CD14-positive monocyte (primary cell): Measurements from ENCODE around the gene GREB1L. TPM values are rescaled to one million over a fixed set of nuclear protein-coding genes. Genes with fewer than 3 reads are reported as not detected.

ENCODE experiments used
- DNase-seq, 3 donors: peaks; one replicate each; pipeline ENCODE4 v3.0.0-alpha.2; 2011 to 2022
- H2AFZ ChIP-seq: 2 replicates; pipeline ENCODE4 v1.6.0; 2012; ENCODE audit warnings: mild to moderate bottlenecking, low read depth, low read length, inconsistent platforms; ENCODE audit not compliant: insufficient read depth, poor library complexity, severe bottlenecking
- H3K27ac ChIP-seq, 2 donors: 1 replicate in 1 of 2; 2 replicates in 1 of 2; pipeline ENCODE4 v1.5.1; 2012 to 2013; ENCODE audit warnings: low read length in 2 of 2, control low read depth in 1 of 2, inconsistent platforms in 1 of 2, low read depth in 1 of 2, mild to moderate bottlenecking in 1 of 2
- H3K27me3 ChIP-seq, 2 donors: one replicate each; pipeline versions ENCODE4 v1.6.0 to v1.6.1; 2011 to 2013; ENCODE audit warnings: low read length in 2 of 2; ENCODE audit not compliant: control insufficient read depth in 2 of 2, insufficient read depth in 2 of 2
- H3K36me3 ChIP-seq, 2 donors: replicated peaks in 1 of 2; 1 replicate in 1 of 2; 2 replicates in 1 of 2; pipeline versions ENCODE4 v1.5.1 to v1.6.1; 2012 to 2013; ENCODE audit warnings: low read length in 2 of 2, control low read depth in 1 of 2, inconsistent platforms in 1 of 2, mild to moderate bottlenecking in 1 of 2; ENCODE audit not compliant: insufficient read depth in 2 of 2, control insufficient read depth in 1 of 2
- H3K4me1 ChIP-seq, 2 donors: 1 replicate in 1 of 2; 2 replicates in 1 of 2; pipeline versions ENCODE4 v1.5.1 to v1.6.1; 2012 to 2013; ENCODE audit warnings: low read length in 2 of 2, control low read depth in 1 of 2, inconsistent platforms in 1 of 2, mild to moderate bottlenecking in 1 of 2, moderate library complexity in 1 of 2; ENCODE audit not compliant: insufficient read depth in 2 of 2, control insufficient read depth in 1 of 2
- H3K4me2 ChIP-seq: replicated peaks from 2 replicates; pipeline ENCODE3; 2012; ENCODE audit warnings: low read length, moderate library complexity, mild to moderate bottlenecking; ENCODE audit not compliant: poor library complexity, severe bottlenecking; ENCODE audit errors: extremely low read depth
- H3K4me3 ChIP-seq, 3 experiments: fragments of 200-600 bp in 1 of 3; sonication (generic) in 1 of 3; replicated peaks in 1 of 3; 1 replicate in 2 of 3; 2 replicates in 1 of 3; pipeline ENCODE4 v1.5.1; 2011 to 2013; ENCODE audit warnings: low read length in 3 of 3, mild to moderate bottlenecking in 3 of 3, control low read depth in 2 of 3, low read depth in 2 of 3, inconsistent platforms in 1 of 3, moderate library complexity in 1 of 3
- H3K79me2 ChIP-seq: 2 replicates; pipeline ENCODE4 v1.6.0; 2012; ENCODE audit warnings: mild to moderate bottlenecking, control low read depth, inconsistent platforms, low read length, moderate library complexity; ENCODE audit not compliant: insufficient read depth
- H3K9ac ChIP-seq: 2 replicates; pipeline ENCODE4 v1.6.0; 2017; ENCODE audit warnings: low read length, mild to moderate bottlenecking; ENCODE audit not compliant: insufficient read depth, poor library complexity, severe bottlenecking
- H3K9me3 ChIP-seq, 2 donors: replicated peaks in 1 of 2; 1 replicate in 1 of 2; 2 replicates in 1 of 2; pipeline versions ENCODE4 v1.5.1 to v1.6.1; 2012 to 2013; ENCODE audit warnings: low read length in 2 of 2, control low read depth in 1 of 2; ENCODE audit not compliant: control insufficient read depth in 1 of 2, insufficient read depth in 1 of 2
- H4K20me1 ChIP-seq: 2 replicates; pipeline ENCODE4 v1.6.0; 2012; ENCODE audit warnings: mild to moderate bottlenecking, low read length, control low read depth, moderate library complexity; ENCODE audit not compliant: insufficient read depth
- H3K27ac Mint-ChIP-seq, 7 donors: one replicate each; pipeline ENCODE4 v1.8.0; 2020; ENCODE audit warnings: mild to moderate bottlenecking in 7 of 7, mixed read lengths in 7 of 7, moderate library complexity in 6 of 7, inconsistent platforms in 2 of 7
- H3K27me3 Mint-ChIP-seq, 3 donors: one replicate each; pipeline ENCODE4 v1.8.0; 2021 to 2022; ENCODE audit warnings: low read depth in 3 of 3, mild to moderate bottlenecking in 3 of 3, mixed read lengths in 3 of 3, moderate library complexity in 3 of 3, inconsistent platforms in 1 of 3
- H3K36me3 Mint-ChIP-seq, 2 donors: one replicate each; pipeline ENCODE4 v1.8.0; 2020; ENCODE audit warnings: mixed read lengths in 2 of 2, inconsistent platforms in 1 of 2, mild to moderate bottlenecking in 1 of 2
- H3K4me1 Mint-ChIP-seq: one replicate; pipeline ENCODE4 v1.8.0; 2020; ENCODE audit warnings: mild to moderate bottlenecking, mixed read lengths
- H3K4me3 Mint-ChIP-seq, 2 donors: one replicate each; pipeline ENCODE4 v1.8.0; 2020; ENCODE audit warnings: mild to moderate bottlenecking in 2 of 2, mixed read lengths in 2 of 2, moderate library complexity in 1 of 2
- H3K9me3 Mint-ChIP-seq, 7 donors: one replicate each; pipeline ENCODE4 v1.8.0; 2020 to 2022; ENCODE audit warnings: mixed read lengths in 7 of 7, mild to moderate bottlenecking in 6 of 7, moderate library complexity in 6 of 7, inconsistent platforms in 2 of 7
- WGBS: methylation state at CpG from one replicate; pipeline ENCODE4 v1.1.5; 2013; ENCODE audit warnings: missing lambda C conversion rate; ENCODE audit not compliant: insufficient coverage; 5-methylcytosine and 5-hydroxymethylcytosine counted together
- intact Hi-C, 2 donors: fragments of 100-400 bp; cut with micrococcal nuclease; formaldehyde crosslinking; loops; one replicate each; pipeline versions ENCODE4 v1.15.0 to v1.15.1; 2023
- polyA plus RNA-seq, 3 donors: library from polyadenylated mRNA; depleted of rRNA in 1 of 3; unstranded in 2 of 3; stranded (reverse) in 1 of 3; fragments of 300-500 nt in 2 of 3; fragments of >200 nt in 1 of 3; fragmentation: Illumina TruSeq in 2 of 3; gene quantifications; 1 replicate in 2 of 3; 2 replicates in 1 of 3; pipeline ENCODE4 v1.2.3, GENCODE V29; 2012 to 2021
- TF ChIP-seq, protein P1 (sequence below): fragments of 200-600 bp; IDR thresholded peaks from one replicate; pipeline ENCODE4 v1.8.0; 2022; ENCODE audit warnings: antibody characterized with exemption, mild to moderate bottlenecking

Gene GREB1L
- polyA plus RNA-seq, 3 donors, result 0.02 to 0.03 TPM; not detected in 1

DNA sequence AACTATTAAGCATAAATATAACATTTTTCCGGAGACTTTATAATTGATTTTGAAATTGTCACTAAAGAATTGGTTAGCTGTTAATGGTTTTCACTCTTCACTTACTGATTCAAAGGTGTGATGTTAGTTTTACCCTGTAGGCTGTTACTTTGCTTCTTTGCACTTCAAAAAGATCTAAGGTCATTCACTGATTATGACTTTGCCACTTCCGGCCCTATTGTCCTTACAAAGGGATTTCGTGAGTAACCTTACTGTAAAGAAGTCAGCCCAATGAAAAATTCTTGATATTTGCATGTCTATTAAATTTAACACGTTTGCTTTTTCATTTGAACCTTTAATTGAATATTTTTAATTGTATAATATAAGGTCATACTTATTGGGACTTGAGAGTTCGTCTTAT is 61.4 kb downstream of the GREB1L start:
- TF ChIP-seq, protein P1, sequence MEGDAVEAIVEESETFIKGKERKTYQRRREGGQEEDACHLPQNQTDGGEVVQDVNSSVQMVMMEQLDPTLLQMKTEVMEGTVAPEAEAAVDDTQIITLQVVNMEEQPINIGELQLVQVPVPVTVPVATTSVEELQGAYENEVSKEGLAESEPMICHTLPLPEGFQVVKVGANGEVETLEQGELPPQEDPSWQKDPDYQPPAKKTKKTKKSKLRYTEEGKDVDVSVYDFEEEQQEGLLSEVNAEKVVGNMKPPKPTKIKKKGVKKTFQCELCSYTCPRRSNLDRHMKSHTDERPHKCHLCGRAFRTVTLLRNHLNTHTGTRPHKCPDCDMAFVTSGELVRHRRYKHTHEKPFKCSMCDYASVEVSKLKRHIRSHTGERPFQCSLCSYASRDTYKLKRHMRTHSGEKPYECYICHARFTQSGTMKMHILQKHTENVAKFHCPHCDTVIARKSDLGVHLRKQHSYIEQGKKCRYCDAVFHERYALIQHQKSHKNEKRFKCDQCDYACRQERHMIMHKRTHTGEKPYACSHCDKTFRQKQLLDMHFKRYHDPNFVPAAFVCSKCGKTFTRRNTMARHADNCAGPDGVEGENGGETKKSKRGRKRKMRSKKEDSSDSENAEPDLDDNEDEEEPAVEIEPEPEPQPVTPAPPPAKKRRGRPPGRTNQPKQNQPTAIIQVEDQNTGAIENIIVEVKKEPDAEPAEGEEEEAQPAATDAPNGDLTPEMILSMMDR, result no peak
- Histone ChIP-seq H2AFZ (no peak overlapping the region), H3K27me3 (no peaks in the 10 kb centered on the region), H3K4me3 (no peak overlapping the region), H3K79me2 (no peaks in the 10 kb centered on the region), H3K9ac (no peak overlapping the region), H4K20me1 (no peaks in the 10 kb centered on the region), H3K4me1 (no peaks in the 10 kb centered on the region), H3K4me2 (no peak overlapping the region), H3K36me3 (no peaks in the 10 kb centered on the region), H3K9me3 (no peaks in the 10 kb centered on the region), H3K27ac (no peak overlapping the region)
- no CpG with 5 or more reads among the region's 5 CpGs for WGBS
- no peak for DNase-seq
- no peaks in the 10 kb centered on the region for H3K36me3 Mint-ChIP-seq
- H3K4me3 Mint-ChIP-seq, result no peak overlapping the region
- H3K27me3 Mint-ChIP-seq, result peaks cover 0 to 4% (median 1%) of the 10 kb centered on the region in 3 donors
- H3K9me3 Mint-ChIP-seq, result peaks cover 0 to 3% (median 0%) of the 10 kb centered on the region in 7 donors
- no peaks in the 10 kb centered on the region for H3K4me1 Mint-ChIP-seq
- no peak overlapping the region for H3K27ac Mint-ChIP-seq
- intact Hi-C loops, result no loop called here

DNA sequence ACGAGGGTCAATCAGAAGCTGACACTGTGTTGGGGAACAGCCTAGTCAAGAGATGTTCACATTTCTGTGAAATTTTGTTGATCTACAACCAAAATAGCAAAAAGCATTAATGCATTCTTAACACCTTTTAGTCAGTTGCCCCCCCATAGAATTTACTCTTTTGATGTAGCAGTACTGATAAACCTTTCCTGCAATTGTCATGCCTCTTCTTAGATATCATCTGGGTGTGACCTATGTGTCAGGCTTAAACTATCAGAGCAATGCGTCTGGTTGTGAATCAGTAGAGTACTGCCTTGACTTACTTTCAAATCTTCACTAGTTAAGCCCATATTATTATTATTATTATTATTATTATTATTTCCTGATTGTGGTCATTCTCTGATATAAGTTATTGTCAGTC is 61.9 kb downstream of the GREB1L start:
- H3K9ac ChIP-seq, result no peak overlapping the region
- Mint-ChIP-seq H3K4me1 (no peaks in the 10 kb centered on the region), H3K9me3 (peaks cover 0 to 3% (median 0%) of the 10 kb centered on the region in 7 donors), H3K36me3 (no peaks in the 10 kb centered on the region), H3K27me3 (peaks cover 0 to 4% (median 1%) of the 10 kb centered on the region in 3 donors), H3K4me3 (no peak overlapping the region), H3K27ac (no peak overlapping the region)
- no peaks in the 10 kb centered on the region for H3K79me2 ChIP-seq
- no peaks in the 10 kb centered on the region for H3K9me3 ChIP-seq
- H2AFZ ChIP-seq, result no peak overlapping the region
- H3K4me2 ChIP-seq, result no peak overlapping the region
- H3K4me1 ChIP-seq, result no peaks in the 10 kb centered on the region
- TF ChIP-seq, protein P1, result no peak
- no CpG with 5 or more reads among the region's 2 CpGs for WGBS
- no peak overlapping the region for H3K27ac ChIP-seq
- no peaks in the 10 kb centered on the region for H3K27me3 ChIP-seq
- intact Hi-C loops, result no loop called here
- H3K4me3 ChIP-seq, result no peak overlapping the region
- H4K20me1 ChIP-seq, result no peaks in the 10 kb centered on the region
- DNase-seq, result no peak
- no peaks in the 10 kb centered on the region for H3K36me3 ChIP-seq
